HG03095 (cell line): ENCODE results near the gene HK1.

Source experiments
- ATAC-seq: cut with Tn5 transposase; IDR thresholded peaks from one replicate; pipeline ENCODE4 v1.9.1; 2021; ENCODE audit warnings: moderate library complexity; ENCODE audit not compliant: unreplicated experiment

The HK1 gene

GRCh38 chr10:69345402-69345801 is 67.1 kb downstream of the HK1 start:
- no peak for ATAC-seq

GRCh38 chr10:69345890-69346474 is 67.7 kb downstream of the HK1 start:
- no peak for ATAC-seq

GRCh38 chr10:69346776-69347175 is 68.5 kb downstream of the HK1 start:
- no peak for ATAC-seq

- no peak for ATAC-seq
Measured at GRCh38 chr10:69348816-69349541, 70.7 kb downstream of the HK1 start.

GRCh38 chr10:69349542-69349888 is 71.2 kb downstream of the HK1 start:
- ATAC-seq = no peak

GRCh38 chr10:69351589-69351988 is 73.3 kb downstream of the HK1 start:
- ATAC-seq = no peak

GRCh38 chr10:69352569-69353264 is 74.4 kb downstream of the HK1 start:
- ATAC-seq = no peak

GRCh38 chr10:69353977-69354635 is 75.8 kb downstream of the HK1 start:
- no peak for ATAC-seq

- ATAC-seq = no peak
Measured at GRCh38 chr10:69356187-69356586, 77.9 kb downstream of the HK1 start.

- ATAC-seq = no peak
Measured at GRCh38 chr10:69358148-69358795, 80.0 kb downstream of the HK1 start.

- no peak for ATAC-seq
Measured at GRCh38 chr10:69359148-69359547, 80.9 kb downstream of the HK1 start.

GRCh38 chr10:69359594-69359993 is 81.3 kb downstream of the HK1 start:
- no peak for ATAC-seq

- no peak for ATAC-seq
Measured at GRCh38 chr10:69360485-69361302, 82.4 kb downstream of the HK1 start.

- no peak for ATAC-seq
Measured at GRCh38 chr10:69361303-69361614, 83.0 kb downstream of the HK1 start.

- ATAC-seq = no peak
Measured at GRCh38 chr10:69362471-69362954, 84.2 kb downstream of the HK1 start.

- ATAC-seq = no peak
Measured at GRCh38 chr10:69363666-69364065, 85.4 kb downstream of the HK1 start.

- no peak for ATAC-seq
Measured at GRCh38 chr10:69364232-69364940, 86.1 kb downstream of the HK1 start.

GRCh38 chr10:69366738-69367137 is 88.4 kb downstream of the HK1 start:
- ATAC-seq = no peak

GRCh38 chr10:69367469-69367868 is 89.2 kb downstream of the HK1 start:
- ATAC-seq = no peak
